Peyer's patch (tissue), 4 donors: ENCODE results near the gene PPEF2. TPM values are rescaled to one million over a fixed set of nuclear protein-coding genes. Genes with fewer than 3 reads are reported as not detected.

Source experiments
- DNase-seq, 3 donors: peaks; one replicate each; pipeline ENCODE4 v3.0.0-alpha.2; 2017 to 2019
- H3K27ac ChIP-seq, 4 donors: fragments of 200-600 bp; sonication (generic); one replicate each; pipeline ENCODE4 v1.5.1; 2016 to 2019
- H3K27me3 ChIP-seq, 2 donors: fragments of 200-600 bp; sonication (generic); one replicate each; pipeline ENCODE4 v1.5.1; 2019
- H3K36me3 ChIP-seq, 3 donors: fragments of 200-600 bp; sonication (generic); one replicate each; pipeline ENCODE4 v1.5.1; 2016 to 2019
- H3K4me1 ChIP-seq, 4 donors: fragments of 200-600 bp; sonication (generic); one replicate each; pipeline ENCODE4 v1.5.1; 2016 to 2019
- H3K4me3 ChIP-seq, 4 donors: fragments of 200-600 bp; sonication (generic); 1 replicate in 3 of 4; 2 replicates in 1 of 4; pipeline ENCODE4 v1.5.1; 2016 to 2019; ENCODE audit warnings: mild to moderate bottlenecking in 1 of 4
- H3K9me3 ChIP-seq, 4 donors: fragments of 200-600 bp; sonication (generic); one replicate each; pipeline ENCODE4 v1.5.1; 2016 to 2019; ENCODE audit warnings: mild to moderate bottlenecking in 1 of 4
- POLR2A ChIP-seq, 2 donors: fragments of 450-650 bp; IDR thresholded peaks; one replicate each; pipeline ENCODE4 v1.5.1; 2017; ENCODE audit warnings: antibody characterized with exemption in 2 of 2, mild to moderate bottlenecking in 2 of 2, moderate library complexity in 2 of 2
- total RNA-seq, 4 donors: library from RNA; depleted of rRNA; stranded (reverse); fragments of >200 nt; gene quantifications; one replicate each; pipeline ENCODE4 v1.1.0, GENCODE V29; 2016
- TF ChIP-seq, protein P1 (sequence below), 6 experiments: fragments of 450-650 bp in 4 of 6; fragments of 200-600 bp in 2 of 6; sonication (generic) in 1 of 6; IDR thresholded peaks; one replicate each; pipeline ENCODE4 v1.5.1; 2017 to 2019; ENCODE audit warnings: antibody characterized with exemption in 6 of 6, mild to moderate bottlenecking in 3 of 6, moderate library complexity in 1 of 6

The PPEF2 gene, protein sequence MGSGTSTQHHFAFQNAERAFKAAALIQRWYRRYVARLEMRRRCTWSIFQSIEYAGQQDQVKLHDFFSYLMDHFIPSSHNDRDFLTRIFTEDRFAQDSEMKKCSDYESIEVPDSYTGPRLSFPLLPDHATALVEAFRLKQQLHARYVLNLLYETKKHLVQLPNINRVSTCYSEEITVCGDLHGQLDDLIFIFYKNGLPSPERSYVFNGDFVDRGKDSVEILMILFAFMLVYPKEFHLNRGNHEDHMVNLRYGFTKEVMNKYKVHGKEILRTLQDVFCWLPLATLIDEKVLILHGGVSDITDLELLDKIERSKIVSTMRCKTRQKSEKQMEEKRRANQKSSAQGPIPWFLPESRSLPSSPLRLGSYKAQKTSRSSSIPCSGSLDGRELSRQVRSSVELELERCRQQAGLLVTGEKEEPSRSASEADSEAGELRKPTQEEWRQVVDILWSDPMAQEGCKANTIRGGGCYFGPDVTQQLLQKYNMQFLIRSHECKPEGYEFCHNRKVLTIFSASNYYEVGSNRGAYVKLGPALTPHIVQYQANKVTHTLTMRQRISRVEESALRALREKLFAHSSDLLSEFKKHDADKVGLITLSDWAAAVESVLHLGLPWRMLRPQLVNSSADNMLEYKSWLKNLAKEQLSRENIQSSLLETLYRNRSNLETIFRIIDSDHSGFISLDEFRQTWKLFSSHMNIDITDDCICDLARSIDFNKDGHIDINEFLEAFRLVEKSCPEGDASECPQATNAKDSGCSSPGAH
- under 1 TPM in 1 of 4 donors, not detected in 3; 0.54 TPM for total RNA-seq

DNA sequence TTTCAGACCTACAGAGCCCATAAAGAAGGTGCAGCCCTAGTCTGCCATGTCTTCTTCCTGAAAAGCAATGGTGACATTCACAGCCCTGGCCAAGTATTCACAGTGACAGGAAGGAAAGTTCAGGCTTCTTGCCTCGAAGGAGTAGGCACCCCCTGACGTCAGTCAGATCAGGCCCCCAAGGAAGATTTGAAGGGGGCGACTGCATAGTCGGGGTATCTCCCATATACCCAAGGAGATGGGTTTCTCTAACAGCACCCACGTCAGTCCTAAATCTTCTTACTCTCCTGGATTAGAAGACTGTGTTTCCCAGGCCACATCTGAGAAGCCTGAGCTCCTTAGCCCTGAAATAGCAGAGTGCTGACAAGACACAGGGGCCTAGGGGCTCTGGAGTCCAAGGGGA lies at the start of gene PPEF2:
PPEF2 (minus strand) TSS at position 101 of the 400 bp plus-strand sequence. CDS start 6,127 bp downstream, outside the sequence.
- TF ChIP-seq, protein P1, sequence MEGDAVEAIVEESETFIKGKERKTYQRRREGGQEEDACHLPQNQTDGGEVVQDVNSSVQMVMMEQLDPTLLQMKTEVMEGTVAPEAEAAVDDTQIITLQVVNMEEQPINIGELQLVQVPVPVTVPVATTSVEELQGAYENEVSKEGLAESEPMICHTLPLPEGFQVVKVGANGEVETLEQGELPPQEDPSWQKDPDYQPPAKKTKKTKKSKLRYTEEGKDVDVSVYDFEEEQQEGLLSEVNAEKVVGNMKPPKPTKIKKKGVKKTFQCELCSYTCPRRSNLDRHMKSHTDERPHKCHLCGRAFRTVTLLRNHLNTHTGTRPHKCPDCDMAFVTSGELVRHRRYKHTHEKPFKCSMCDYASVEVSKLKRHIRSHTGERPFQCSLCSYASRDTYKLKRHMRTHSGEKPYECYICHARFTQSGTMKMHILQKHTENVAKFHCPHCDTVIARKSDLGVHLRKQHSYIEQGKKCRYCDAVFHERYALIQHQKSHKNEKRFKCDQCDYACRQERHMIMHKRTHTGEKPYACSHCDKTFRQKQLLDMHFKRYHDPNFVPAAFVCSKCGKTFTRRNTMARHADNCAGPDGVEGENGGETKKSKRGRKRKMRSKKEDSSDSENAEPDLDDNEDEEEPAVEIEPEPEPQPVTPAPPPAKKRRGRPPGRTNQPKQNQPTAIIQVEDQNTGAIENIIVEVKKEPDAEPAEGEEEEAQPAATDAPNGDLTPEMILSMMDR (IDR thresholded peaks at IDR 0.05) = no peak
- no peak for TF ChIP-seq POLR2A (IDR thresholded peaks at IDR 0.05)

DNA sequence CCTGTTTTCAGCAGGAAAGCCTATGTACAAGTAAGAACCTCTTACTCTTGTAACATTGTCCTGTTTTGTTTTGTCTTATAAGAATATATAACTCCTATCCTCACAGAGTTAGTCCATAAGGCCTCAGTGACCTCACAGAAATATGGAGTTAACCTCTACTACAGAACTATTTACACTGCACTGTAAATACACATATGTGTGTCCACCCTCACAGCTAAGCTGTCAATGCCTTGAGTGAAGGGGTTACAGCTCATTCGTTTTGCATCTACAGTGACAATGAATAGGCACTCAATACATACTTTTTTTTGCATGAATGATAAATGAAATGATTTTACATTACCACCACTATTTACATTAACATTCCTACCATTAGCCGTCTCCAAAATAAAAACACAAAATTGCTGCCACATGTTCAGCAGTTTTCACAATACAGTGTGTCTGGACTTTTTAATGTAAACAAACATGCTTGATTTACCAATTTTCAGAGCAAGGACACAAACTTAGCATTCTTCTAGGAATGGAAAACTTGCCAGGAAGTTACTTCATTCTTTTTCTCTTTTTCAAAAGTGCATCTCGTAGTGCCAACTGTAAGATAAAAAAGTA lies 48.1 kb upstream of the PPEF2 start:
- DNase-seq = no peak
- no peaks in the 10 kb centered on the region for H3K27me3 ChIP-seq
- no peak overlapping the region for H3K4me3 ChIP-seq
- no peak overlapping the region for H3K27ac ChIP-seq
- H3K9me3 ChIP-seq = no peaks in the 10 kb centered on the region
- TF ChIP-seq, protein P1 (IDR thresholded peaks at IDR 0.05) = no peak
- no peak for TF ChIP-seq POLR2A (IDR thresholded peaks at IDR 0.05)
- peaks cover 0 to 57% (median 0%) of the 10 kb centered on the region in 3 donors for H3K36me3 ChIP-seq
- H3K4me1 ChIP-seq = no peaks in the 10 kb centered on the region

More for the DNA sequence above, at the start of gene PPEF2:
- Histone ChIP-seq H3K36me3 (no peaks in the 10 kb centered on the region), H3K4me3 (no peak within 1 kb of the TSS), H3K27me3 (no peaks in the 10 kb centered on the region), H3K4me1 (no peaks in the 10 kb centered on the region), H3K27ac (no peak within 1 kb of the TSS), H3K9me3 (no peaks in the 10 kb centered on the region)
- DNase-seq = no peak

DNA sequence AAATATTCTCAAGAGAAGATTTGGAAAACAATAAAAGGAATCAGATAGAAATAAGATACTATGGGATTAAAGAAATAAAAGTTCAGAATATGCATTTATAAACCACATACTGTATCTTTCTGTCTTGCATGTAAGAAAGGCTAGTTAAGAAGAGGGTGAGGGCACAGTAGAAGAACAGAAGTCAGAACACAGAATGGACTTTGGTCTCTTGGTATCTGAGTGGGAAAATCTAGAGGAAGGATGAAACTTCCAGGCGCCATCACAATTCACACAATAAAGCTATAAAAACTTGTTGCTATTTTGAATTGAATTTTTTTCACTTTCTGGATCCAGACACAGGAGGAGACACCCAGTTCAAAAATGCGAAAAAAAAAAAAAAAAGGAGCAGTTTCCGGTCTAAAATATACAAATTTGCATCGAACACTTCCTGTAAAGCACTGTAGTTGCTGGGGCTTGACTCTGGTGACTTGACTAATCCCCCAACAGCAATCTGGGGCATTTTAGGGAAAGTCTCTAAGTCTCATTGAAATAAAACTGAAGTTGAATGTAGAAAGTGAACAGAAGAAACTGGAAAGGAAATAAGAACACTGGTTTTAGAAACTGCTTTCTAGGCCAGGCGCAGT lies 46.7 kb upstream of the PPEF2 start:
- TF ChIP-seq POLR2A (IDR thresholded peaks at IDR 0.05) = no peak
- TF ChIP-seq, protein P1 (IDR thresholded peaks at IDR 0.05) = no peak
- Histone ChIP-seq H3K27ac (no peak overlapping the region), H3K4me1 (no peaks in the 10 kb centered on the region), H3K9me3 (no peaks in the 10 kb centered on the region), H3K36me3 (peaks cover 0 to 44% (median 0%) of the 10 kb centered on the region in 3 donors), H3K4me3 (no peak overlapping the region), H3K27me3 (no peaks in the 10 kb centered on the region)
- no peak for DNase-seq

DNA sequence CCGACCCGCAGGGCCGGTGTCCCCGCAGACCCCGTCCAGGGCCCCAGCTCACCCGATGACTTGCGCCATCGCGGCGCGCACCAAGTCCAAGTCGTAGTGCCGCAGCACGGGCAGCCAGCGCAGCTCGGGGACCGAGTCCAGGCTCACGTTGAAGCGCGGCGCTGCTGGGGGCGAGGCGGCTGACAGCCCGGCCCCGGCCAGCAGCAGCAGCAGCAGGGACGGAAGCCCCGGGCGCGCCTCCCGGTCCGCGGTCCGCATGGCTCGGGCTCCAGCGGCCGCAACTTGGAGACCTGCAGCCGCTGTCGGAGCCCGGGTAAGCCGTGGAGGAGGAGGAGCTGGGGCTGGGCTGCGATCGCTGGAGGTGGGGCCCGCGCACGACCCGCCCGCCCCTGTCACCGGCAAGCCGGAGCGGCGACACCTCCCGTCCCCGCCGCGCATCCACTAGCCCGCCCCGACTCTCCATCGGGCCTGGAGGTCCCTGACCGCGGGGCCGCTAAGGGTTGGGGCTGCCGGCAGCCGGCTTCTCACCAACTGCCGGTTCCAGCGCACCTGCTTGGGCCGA lies 38.5 kb upstream of the PPEF2 start, which contains the start of gene NAAA:
NAAA (minus strand) TSS at position 322 of the 562 bp plus-strand sequence; CDS start at position 258, 64 bp downstream.
- Histone ChIP-seq H3K4me1 (peaks cover 0 to 10% (median 2%) of the 10 kb centered on the region in 4 donors), H3K36me3 (peaks cover 0 to 11% (median 0%) of the 10 kb centered on the region in 3 donors), H3K27me3 (no peaks in the 10 kb centered on the region), H3K27ac (peak within 1 kb of the TSS; percentile 83 to 93 (median 88)), H3K9me3 (no peaks in the 10 kb centered on the region), H3K4me3 (peak within 1 kb of the TSS; percentile 81 to 95 (median 91))
- peak; percentile 80 to 95 (median 88) for DNase-seq
- TF ChIP-seq, protein P1 (IDR thresholded peaks at IDR 0.05) = peak in 4 of 6 experiments; percentile 3 to 73 (median 69)
- TF ChIP-seq POLR2A (IDR thresholded peaks at IDR 0.05) = peak; percentile 65 to 73
